ENCODE results near the gene ARHGAP18. TPM values are rescaled to one million over a fixed set of nuclear protein-coding genes. Genes with fewer than 3 reads are reported as not detected.
A peak's percentile ranks its signal among the peaks of the same experiment; 100 is the strongest.
"Not testable (repeated sequence)": the region's sequence is repeated elsewhere in the genome, so short reads cannot be mapped to it uniquely, and the experiment has no call there.

ARHGAP18 gene
- total RNA-seq, 2 donors from 2014 or later, result 12.1 to 12.4 TPM

DNA sequence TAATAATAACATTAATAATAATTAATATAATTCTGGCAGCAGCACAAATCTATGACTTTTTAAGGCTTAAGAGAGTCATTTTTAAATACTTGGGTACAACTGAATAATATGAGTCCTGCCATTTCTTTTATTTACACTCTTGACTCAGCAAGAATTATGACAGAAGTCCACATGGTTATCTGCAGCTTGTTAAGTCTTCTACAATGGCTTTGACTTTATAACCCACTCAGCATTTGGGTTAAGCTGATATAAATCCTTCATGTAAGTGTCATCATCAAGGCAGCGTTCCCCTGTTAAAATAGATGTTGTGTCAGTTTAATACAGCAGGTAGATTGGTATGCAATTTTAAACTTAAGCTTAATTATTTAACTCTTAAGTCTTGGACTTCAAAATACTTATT is 131.7 kb downstream of the ARHGAP18 start:
- DNase-seq (no peak), ATAC-seq (no peak)
- intact Hi-C loops (cut with DNase I), result loop anchor here (5.0 to 10.0 kb wide), 2 partner anchors 74 to 81 kb away; no protein-coding TSS in a partner anchor

DNA sequence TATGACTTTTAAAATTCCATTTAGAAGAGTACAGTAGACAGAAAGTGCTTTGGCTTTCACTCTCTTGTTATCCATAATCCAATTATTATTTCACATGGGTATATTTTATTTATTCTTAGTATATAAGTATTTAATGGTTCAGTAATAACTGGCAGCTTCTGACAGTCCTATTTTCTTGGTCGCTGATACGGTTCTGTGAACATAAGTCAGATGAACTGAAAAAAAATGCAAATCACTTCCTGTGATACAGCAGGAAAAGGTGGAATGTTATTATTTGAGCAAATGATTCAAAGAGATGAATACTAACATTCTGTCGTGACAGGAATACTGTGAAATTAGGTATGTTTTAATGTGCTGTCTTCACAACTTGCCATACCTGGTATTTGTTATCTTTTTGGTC is 132.3 kb downstream of the ARHGAP18 start:
- DNase-seq (no peak), ATAC-seq (no peak)
- intact Hi-C loops (cut with DNase I), result loop anchor here (5.0 to 10.0 kb wide), 2 partner anchors 73 to 80 kb away; no protein-coding TSS in a partner anchor

DNA sequence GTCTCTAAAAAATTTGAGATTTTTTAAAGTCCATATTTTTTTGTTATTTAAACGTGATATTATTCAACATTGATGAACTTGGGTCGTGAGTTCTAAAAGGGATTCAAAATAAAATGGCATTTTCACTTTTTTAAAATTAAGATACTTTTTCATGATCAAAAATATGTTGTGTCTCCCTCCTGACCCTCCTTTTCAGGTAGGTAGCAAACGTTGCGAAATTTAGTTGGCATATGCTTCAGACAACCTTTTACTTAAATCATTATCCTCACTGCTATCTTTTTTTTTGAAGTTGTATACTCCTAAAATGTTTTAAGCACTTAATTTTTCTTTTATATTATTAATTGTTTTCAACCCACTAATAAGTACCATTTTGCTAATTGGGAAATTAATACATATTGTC is 133.5 kb downstream of the ARHGAP18 start:
- ATAC-seq (no peak), DNase-seq (no peak)
- intact Hi-C loops (cut with DNase I), result loop anchor here (5.0 to 10.0 kb wide), 2 partner anchors 72 to 79 kb away; no protein-coding TSS in a partner anchor

DNA sequence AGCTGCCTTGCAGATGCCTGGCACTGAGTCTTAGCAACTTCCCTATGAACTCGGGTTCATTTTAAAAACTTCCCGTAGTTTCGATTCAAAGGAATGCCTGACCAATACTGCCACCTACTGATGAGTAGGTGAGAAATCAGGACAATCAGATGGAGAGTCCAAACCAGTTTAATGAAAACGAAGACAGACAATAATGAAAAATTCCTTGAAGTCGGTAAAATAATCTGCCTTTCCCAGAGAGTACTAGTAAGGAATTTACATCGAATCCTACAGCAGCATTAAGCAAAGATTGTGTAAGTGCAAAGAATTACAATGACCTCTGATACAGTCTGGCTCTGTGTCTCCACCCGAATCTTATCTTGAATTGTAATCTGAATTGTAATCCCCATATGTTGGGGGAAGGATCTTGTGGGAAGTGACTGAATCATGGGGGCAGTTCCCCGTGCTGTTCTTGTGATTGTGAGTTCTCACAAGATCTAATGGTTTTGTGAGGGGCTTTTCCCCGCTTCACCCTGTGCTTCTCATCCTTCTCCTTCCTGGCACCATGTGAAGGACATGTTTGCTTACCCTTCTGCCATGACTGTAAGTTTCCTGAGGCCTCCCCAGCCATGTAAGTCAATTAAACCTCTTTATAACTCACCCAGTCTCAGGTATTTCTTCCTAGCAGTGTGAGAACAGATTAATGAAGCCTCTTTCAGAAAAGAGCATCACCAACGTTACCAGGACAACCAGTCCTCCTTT is 134.4 kb downstream of the ARHGAP18 start:
- ATAC-seq (peak; percentile 76 to 77), DNase-seq (no peak)
- intact Hi-C loops (cut with DNase I), result loop anchor here (5.0 to 10.0 kb wide), 2 partner anchors 71 to 78 kb away; no protein-coding TSS in a partner anchor

DNA sequence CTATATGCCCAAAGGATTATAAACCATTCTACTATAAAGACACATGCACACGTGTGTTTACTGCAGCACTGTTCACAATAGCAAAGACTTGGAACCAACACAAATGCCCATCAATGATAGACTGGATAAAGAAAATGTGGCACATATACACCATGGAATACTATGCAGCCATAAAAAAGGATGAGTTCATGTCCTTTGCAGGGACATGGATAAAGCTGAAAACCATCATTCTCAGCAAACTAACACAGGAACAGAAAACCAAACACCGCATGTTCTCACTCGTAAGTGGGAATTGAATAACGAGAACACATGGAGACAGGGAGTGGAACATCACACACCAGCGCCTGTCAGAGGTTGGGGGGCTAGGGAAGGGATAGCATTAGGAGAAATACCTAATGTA is 135.4 kb downstream of the ARHGAP18 start:
- ATAC-seq, DNase-seq: not testable (repeated sequence)
- intact Hi-C loops (cut with DNase I), result loop anchor here (5.0 to 10.0 kb wide), 2 partner anchors 70 to 77 kb away; no protein-coding TSS in a partner anchor

DNA sequence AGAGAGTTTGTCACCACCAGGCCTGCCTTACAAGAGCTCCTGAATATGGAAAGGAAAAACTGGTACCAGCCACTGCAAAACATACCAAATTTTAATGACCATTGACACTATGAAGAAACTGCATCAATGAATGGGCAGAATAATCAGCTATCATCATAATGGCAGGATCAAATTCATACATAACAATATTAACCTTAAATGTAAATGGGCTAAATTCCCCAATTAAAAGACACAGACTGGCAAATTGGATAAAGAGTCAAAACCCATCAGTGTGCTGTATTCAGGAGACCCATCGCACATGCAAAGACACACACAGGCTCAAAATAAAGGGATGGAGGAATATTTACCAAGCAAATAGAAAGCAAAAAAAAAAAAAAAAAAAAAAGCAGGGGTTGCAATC is 139.0 kb downstream of the ARHGAP18 start:
- intact Hi-C loops (cut with DNase I), result loop anchor here in 1 of 2 donors (10.0 kb wide), 1 partner anchor 66 kb away; no protein-coding TSS in a partner anchor

DNA sequence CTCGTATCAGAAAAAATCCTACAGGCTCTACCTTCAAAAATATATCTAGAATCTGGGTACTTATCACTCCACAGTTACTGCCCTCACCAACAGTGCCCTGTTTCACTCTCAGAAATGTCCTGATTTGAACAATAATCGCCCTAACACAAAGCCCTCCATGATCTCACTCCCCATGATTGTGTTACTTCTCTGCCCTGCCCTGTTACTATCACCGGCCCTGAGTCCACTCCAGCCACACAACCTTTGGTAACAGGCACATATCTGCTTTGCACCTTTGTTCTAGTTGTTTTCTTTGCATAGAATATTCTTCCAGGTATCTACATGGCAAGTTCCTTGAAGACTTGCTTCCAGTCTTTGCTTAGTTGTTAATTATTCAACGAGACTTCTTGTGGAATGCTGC is 142.0 kb downstream of the ARHGAP18 start:
- ATAC-seq, result no peak
- DNase-seq, result no peak
- intact Hi-C loops (cut with DNase I), result loop anchor here in 1 of 2 donors (5.0 kb wide), 1 partner anchor 66 kb away; no protein-coding TSS in a partner anchor

More for the DNA sequence above, 139.0 kb downstream of the ARHGAP18 start:
- ATAC-seq, DNase-seq: not testable (repeated sequence)

DNA sequence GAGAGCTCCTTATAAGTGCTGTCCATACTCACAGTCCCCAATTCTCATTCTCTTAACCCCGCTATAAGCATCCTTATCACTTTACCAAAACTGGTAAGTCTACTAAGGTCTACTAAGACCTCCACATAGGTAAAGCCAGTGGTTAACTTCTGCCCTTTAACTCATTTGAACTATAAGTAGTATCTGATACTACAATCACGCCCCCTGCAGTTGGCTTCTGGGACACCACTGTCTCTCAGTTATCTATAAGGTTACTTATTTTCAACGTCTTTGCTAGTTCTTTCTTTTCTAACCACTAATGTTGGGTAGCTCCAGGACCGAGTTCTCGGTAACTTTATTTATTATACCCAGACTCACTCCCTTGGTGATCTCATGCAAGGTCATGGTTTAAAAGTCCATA is 142.6 kb downstream of the ARHGAP18 start:
- ATAC-seq (no peak), DNase-seq (no peak)
- intact Hi-C loops (cut with DNase I), result loop anchor here in 1 of 2 donors (5.0 kb wide), 1 partner anchor 65 kb away; no protein-coding TSS in a partner anchor

DNA sequence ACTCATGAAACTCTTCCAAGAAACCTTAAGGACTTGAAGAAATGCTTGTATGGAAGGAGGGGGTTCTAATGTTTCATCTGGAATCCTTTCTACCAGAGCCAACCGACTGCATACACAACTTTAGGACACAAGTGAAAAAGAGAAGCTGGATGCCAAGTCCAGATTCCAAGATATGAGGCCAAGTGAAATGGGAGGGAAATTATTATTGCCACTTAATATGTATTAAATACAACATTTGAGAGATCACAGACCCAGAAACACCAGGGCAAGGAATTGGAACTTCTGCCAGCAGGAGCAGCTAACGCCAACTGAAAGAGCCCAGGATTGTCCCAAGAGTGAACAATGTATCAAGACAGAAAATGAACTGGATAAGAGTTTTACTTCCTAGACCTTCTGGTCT is 144.2 kb downstream of the ARHGAP18 start:
- DNase-seq (no peak), ATAC-seq (no peak)
- intact Hi-C loops (cut with DNase I), result loop anchor here in 1 of 2 donors (5.0 kb wide), 1 partner anchor 64 kb away; no protein-coding TSS in a partner anchor

DNA sequence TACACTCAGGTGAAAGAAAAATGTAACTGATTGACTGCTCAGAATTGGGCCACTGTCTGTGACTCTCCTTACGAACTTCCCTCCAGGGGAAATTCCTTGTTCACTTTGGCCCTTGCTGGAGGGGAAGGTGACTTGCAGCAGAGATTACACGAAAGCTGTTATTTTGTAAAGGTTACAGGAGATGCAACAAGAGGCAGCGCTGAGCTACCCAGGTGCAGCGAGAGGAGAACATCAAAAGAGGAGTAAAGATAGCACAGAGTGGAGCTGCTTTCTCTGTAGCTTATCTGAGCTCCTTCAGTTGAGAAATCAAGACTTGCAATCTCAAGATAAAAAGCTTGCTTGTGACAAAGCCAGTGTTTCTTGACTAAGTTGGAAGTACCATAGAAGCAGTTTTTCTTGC is 144.6 kb downstream of the ARHGAP18 start:
- intact Hi-C loops (cut with DNase I), result loop anchor here in 1 of 2 donors (5.0 kb wide), 1 partner anchor 63 kb away; no protein-coding TSS in a partner anchor
- DNase-seq (no peak), ATAC-seq (no peak)

DNA sequence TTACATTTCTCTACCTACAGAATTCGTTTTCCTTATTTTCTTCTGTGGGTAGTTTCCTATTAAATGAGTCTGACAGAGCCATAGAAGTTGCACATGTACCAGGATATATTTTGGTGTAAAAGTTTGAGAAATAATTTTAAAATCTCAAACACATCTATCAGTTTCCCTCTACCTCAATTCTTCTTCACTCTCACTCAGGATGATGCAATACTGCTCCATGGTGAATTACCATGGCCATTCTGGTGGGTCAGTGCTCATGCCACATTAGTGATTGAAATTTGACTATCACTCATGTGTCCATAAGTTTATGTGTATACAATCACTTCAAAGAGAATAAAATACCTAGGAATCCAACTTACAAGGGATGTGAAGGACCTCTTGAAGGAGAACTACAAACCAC is 151.7 kb downstream of the ARHGAP18 start:
- intact Hi-C loops (cut with DNase I), result no loop called here
- no peak for ATAC-seq
- no peak for DNase-seq

DNA sequence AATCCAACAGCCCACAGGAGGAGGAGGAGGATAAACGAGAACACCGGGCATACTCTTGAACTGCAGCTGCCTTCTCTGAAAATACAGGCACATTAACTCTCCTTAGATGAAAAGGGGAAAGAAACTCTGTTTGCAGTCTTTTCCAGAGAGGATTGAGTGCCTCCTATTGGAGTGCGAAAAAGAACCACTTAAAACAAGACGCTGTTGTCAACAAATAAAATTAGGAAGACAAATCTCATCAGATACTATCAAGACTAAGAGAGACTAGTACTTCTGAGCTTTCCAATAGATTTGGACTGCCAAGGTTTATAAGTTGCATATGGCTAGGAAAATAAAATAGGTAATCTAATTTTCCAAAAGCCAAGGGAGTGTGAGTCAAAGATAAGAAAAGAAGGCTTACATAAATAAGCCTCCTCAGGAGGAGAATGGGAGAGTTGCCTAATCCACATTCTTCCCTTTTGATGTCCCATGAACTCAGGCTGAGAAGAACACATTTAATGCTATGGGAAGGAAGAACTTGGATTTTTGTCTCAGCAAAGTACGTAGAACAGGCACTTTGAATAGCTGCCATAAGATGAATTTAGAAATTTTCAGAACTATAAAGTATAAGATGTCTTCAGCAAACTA is 154.7 kb downstream of the ARHGAP18 start:
- DNase-seq, result no peak
- peak in 1 of 2 donors; percentile 52 for ATAC-seq

DNA sequence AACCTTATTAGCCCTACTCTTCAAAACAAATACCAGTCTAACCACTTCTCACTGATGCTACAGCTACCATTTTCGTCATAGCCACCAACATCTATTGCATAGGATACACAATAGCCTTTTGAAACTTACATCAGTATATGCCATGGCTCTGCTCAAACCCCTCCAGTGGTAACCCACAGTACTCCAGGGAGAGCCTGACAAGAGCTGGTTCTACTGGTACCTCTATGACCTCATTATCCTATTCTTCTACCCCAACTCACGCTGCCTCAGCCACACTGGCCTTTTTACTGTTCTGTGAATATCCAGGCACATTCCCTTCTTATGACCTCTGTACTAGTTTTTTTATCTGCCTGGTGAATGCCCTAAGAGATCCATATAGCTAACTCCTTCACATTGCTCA is 157.6 kb downstream of the ARHGAP18 start:
- no peak for DNase-seq
- ATAC-seq, result no peak
- intact Hi-C loops (cut with DNase I), result no loop called here

More for the DNA sequence above, 154.7 kb downstream of the ARHGAP18 start:
- intact Hi-C loops (cut with DNase I), result no loop called here

DNA sequence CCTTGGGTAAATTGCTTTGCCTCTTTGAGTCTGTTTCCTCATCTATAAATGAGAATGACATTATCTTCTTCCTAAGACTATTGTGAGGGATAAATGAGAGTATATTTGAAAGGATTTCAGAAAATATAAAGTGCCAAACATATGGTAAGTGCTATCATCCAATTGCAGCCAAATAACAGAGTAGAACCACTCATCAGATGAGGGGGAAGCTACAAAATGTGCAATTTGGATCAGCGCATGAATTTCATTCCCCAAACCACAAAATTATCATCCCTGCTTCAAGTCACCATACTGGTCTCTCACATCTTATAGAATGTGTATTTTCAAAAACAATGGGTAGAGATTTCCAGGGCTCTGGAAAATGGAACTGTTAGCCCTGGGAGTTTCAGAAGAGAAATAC is 158.5 kb downstream of the ARHGAP18 start:
- DNase-seq, result no peak
- no peak for ATAC-seq
- intact Hi-C loops (cut with DNase I), result no loop called here

DNA sequence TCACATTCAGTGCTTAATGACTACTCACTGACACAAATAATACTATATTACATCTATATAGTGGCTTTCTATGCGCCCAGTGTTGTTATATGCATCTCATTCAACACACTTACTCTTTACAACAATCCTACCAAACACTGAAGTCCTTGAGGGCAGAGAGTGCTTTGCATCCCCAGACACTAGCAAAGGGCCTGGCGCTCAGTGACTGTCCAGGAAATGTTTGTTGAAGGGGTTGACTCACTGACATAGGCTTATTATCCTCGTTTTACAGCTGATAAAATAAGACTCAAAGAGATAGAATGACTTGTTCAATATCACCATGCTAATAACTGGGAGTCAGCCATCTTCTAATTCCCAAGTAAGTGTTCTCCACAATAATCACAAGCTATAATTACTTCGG is 163.3 kb downstream of the ARHGAP18 start:
- intact Hi-C loops (cut with DNase I), result no loop called here
- no peak for ATAC-seq

DNA sequence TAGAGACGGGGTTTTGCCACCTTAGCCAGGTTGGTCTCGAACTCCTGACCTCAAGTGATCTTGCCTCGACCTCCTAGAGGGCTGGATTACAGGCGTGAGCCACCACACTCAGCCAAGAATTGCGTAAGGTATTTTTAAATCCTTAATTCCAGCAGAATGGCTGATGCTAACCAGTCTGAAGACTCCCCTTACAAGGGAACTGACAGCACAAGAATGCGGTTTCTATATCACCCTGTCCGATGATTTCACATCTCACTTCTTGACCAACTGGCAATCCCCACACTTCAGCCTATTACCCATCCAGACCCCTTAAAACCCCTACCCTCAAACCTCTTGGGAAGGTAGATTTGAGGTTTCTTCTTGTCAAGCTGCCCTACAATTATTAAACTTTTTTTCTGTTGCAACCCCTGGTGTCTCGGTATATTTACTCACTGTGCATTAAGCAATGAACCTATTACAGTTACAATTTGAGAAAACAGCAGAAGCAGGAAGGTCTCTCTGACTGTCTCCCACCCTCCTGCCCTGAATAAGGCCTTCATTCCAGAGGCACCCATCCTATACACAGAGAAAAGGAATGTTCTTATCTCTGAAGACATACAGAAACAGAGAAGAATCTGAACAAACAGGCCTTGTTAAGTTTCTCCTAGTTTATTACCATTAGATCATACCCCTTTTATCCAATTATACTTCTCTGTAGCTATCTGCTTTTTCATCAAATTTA is 164.9 kb downstream of the ARHGAP18 start:
- no peak for DNase-seq
- intact Hi-C loops (cut with DNase I), result no loop called here
- no peak for ATAC-seq

More for the DNA sequence above, 163.3 kb downstream of the ARHGAP18 start:
- no peak for DNase-seq

DNA sequence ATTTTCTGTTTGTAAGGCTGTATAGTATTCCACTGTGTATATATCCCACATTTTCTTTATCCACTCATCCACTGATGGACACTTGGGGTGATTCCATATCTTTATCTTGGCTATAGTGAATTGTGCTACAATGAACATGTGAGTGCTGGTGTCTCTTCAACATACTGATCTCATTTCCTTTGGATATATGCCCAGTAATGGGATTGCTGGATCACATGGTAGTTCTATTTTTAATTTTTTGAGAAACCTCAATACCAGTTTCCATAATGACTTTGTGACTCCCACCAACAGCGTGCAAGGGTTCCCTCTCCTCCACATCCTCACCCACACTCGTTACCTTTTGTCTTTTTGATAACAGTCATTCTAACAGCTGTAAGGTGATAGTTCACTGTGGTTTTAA is 166.0 kb downstream of the ARHGAP18 start:
- no peak for DNase-seq
- ATAC-seq, result no peak
- intact Hi-C loops (cut with DNase I), result no loop called here

DNA sequence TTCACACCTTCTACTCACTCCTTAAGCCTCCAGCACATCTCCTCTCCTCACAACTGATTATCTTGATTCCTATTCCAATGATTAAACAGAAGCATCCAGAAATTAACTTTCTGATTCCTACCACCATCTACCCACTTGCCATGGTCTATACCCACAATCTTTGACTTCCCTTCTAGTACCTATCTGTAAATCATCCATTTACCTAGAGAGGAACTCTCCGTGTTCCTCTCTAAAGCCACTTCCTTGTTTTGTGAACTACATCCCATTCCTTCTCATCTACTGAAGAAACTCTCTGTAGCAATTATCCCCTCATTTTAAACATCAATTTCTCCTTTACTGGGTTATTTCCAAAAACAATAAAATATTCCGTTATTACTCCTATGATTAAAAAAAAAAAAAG is 167.3 kb downstream of the ARHGAP18 start:
- intact Hi-C loops (cut with DNase I), result no loop called here
- ATAC-seq (no peak), DNase-seq (no peak)

DNA sequence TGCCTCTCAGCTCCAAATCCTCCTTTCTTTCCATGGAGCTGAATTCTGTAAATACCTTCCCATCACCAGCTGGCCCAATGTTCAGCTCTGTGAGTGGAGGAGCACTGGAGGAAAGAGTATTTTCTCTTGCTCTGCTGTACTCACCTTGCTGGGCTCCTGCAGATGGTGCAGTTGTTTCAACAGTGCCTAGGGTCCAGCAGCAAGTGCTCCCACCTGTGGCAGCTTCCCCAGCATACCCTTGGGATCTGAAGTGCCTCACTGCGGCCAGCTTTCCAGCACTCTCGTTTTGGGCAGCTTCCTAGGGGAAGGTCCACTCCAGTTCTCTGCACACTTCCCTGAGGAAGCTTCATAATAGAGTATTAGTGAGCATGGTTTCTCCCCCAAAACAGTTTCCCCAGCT is 170.9 kb downstream of the ARHGAP18 start:
- DNase-seq (no peak), ATAC-seq (no peak)
- intact Hi-C loops (cut with DNase I), result no loop called here
